ENCODE measurements around the gene MND1. TPM values are rescaled to one million over a fixed set of nuclear protein-coding genes. Genes with fewer than 3 reads are reported as not detected.
"Not testable (repeated sequence)": the region's sequence is repeated elsewhere in the genome, so short reads cannot be mapped to it uniquely, and the experiment has no call there.

Gene MND1
- total RNA-seq, 8 experiments from 2014 or later, result 1.7 to 18.6 (median 2.1) TPM

DNA sequence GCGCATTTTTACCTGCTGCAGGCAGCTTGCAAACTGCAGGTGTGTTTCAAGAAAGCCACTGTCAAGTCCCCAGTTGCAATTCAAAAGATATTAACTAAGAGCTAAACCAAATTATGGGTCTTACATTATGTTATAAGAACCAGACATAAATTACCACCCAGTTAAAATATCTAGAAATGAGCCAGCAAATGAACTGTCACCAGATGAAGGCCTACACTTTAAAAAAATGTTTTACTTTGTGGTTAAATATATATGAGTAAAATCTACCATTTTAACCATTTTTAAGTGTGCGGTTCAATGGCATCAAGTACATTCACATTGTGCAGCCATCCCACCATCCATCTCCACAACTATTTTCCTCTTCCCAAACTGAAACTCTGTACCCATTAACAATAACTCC, 89.7 kb downstream of the MND1 start:
- Histone ChIP-seq H3K27ac (no peak overlapping the region), H3K4me1 (replicated peaks in 1 of 2) (no peaks in the 10 kb centered on the region), H3K4me3 (no peak overlapping the region)
- no peak for ATAC-seq (replicated peaks in 6 of 8)
- 47 to 100% (median 68%) methylated on average over 1 to 2 of the region's 2 CpGs; no CpG with 5 or more reads in 1 of the 10 experiments for WGBS, 10 experiments
- in situ Hi-C loops (cut with MboI; ENCODE audit: low pct_unique_long_range_greater_than_20kb in 2 of 9, low sequenced_read_pairs in 9 of 9, unreplicated experiment in 9 of 9), result loop anchor here in 1 of 9 experiments (10.0 kb wide), 1 partner anchor 141 kb away; no protein-coding TSS in a partner anchor

DNA sequence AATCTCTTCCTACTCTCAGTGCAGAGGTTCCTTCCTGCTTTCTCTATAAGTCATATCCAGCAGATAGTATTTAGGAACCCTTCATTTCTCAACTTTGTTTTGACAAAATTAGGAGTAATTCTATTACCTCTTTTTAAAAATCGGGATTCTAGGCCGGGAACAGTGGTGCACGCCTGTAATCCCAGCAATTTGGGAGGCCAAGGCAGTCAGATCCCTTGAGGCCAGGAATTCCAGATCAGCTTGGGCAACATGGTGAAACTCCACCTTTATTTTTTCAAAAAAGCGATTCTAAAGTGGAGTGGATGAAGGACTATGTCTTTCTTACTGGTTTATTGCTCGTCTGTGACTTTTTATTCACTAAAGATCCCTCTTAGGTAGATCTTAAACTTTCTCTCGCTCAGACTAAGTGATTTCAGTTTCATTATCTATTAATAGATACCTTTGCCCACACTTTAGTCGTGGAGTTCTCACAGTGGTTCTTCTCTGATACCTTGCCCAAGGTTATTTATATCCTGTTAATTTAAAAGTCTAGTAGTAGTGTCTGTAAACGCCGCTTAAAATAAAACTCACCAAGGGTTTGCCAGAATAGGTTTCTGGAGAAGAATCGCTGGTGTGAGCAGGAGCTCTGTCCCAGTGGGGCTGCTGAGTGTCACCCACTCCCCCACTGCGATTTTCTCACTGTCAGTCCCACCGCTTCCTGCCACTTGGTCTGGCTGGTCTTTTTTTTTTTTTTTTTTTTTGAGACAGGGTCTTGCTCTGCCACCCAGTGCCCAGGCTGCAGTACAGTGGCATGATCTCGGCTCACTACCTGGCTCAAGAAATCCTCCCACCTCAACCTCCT, 94.6 kb downstream of the MND1 start:
- H3K4me3 ChIP-seq, result no peak overlapping the region
- H3K27ac ChIP-seq, result no peak overlapping the region
- no peaks in the 10 kb centered on the region for H3K4me1 ChIP-seq (replicated peaks in 1 of 2)
- ATAC-seq (replicated peaks in 6 of 8), result no peak
- in situ Hi-C loops (cut with MboI; ENCODE audit: low pct_unique_long_range_greater_than_20kb in 2 of 9, low sequenced_read_pairs in 9 of 9, unreplicated experiment in 9 of 9), result loop anchor here in 1 of 9 experiments (10.0 kb wide), 1 partner anchor 136 kb away; no protein-coding TSS in a partner anchor
- 62 to 92% (median 80%) methylated on average over 2 to 12 of the region's 13 CpGs for WGBS, 10 experiments

DNA sequence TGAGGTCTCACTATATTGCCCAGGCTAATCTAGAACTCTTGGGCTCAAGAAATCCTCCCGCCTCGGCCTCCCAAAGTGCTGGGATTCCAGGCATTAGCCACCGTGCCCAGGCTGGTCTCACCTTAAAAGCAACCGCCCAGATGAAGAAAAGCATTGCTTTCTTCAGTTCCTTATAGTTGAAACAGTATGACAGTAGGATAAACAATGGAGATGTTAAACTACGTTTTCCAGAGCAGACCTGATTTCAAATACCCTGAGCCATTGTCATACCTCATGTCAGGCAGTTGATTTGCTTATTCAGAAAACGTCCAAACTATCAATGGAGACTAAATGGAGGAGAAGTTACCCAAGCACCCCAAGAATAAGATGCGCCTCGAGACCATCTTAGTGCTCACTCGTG, 95.3 kb downstream of the MND1 start:
- WGBS, 10 experiments, result 20 to 96% (median 89%) methylated on average over 1 to 7 of the region's 9 CpGs; no CpG with 5 or more reads in 2 of the 10 experiments
- no peak overlapping the region for H3K4me3 ChIP-seq
- in situ Hi-C loops (cut with MboI; ENCODE audit: low pct_unique_long_range_greater_than_20kb in 2 of 9, low sequenced_read_pairs in 9 of 9, unreplicated experiment in 9 of 9), result loop anchor here in 1 of 9 experiments (10.0 kb wide), 1 partner anchor 135 kb away; no protein-coding TSS in a partner anchor

DNA sequence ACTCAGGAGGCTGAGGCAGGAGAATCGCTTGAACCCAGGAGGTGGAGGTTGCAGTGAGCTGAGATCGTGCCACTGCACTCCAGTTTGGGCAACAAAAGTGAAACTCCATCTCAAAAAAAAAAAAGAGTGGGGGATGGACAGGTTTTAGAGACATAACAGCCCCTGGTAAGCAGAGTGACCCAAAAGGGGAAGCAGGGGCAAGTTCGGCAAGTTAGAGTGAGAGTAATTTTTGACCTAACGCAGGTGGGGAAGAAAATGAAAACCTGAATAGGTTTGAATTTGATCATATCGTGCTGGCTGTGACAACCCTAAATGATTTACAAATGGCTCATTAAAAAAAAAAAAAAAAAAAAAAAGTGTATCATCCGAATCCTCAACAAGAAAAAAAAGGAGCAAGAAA, 96.0 kb downstream of the MND1 start:
- no peak overlapping the region for H3K4me3 ChIP-seq
- no peak for ATAC-seq (replicated peaks in 6 of 8)
- H3K27ac ChIP-seq, result no peak overlapping the region
- H3K4me1 ChIP-seq (replicated peaks in 1 of 2), result no peaks in the 10 kb centered on the region
- in situ Hi-C loops (cut with MboI; ENCODE audit: low pct_unique_long_range_greater_than_20kb in 2 of 9, low sequenced_read_pairs in 9 of 9, unreplicated experiment in 9 of 9), result no loop called here
- WGBS, 10 experiments, result 65 to 94% (median 85%) methylated on average over 1 to 6 of the region's 6 CpGs

More for the DNA sequence above, 95.3 kb downstream of the MND1 start:
- no peak for ATAC-seq (replicated peaks in 6 of 8)
- Histone ChIP-seq H3K27ac (no peak overlapping the region), H3K4me1 (replicated peaks in 1 of 2) (no peaks in the 10 kb centered on the region)

DNA sequence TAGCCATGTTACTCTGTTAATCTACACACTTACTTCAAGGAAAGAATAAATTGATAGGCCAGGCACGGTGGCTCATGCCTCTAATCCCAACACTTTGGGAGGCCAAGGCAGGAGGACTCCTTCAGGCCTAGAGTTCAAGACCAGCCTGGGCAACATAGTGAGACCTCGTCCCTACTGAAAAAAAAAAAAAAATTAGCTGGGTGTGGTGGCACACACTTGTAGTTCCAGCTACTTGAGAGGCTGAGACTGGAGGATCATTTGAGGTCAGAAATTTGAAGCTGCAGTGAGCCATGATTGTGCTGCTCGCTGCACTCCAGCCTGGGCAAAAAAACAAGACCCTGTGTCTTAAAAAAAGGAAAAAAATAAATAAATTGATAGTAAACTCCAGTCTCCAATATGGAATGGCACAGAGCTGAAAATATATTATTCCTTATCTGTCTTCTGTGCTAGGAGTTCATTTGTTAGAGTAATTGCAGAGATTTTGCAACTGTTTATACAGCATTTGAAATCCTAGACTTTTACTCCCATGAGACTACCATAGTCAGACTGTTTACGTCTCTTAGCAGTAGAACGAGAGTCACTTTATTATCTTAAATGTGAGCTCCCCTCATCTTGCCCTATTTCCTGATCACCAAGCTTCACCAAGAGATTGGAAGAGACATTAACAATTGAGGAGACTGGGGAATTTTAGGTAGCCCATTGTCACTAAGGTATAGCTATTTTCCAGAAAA, 102.9 kb downstream of the MND1 start:
- Histone ChIP-seq H3K4me1 (replicated peaks in 1 of 2) (no peaks in the 10 kb centered on the region), H3K4me3 (no peak overlapping the region), H3K27ac (no peak overlapping the region)
- ATAC-seq (replicated peaks in 6 of 8), result no peak
- 50 to 100% (median 86%) methylated on average over 1 to 5 of the region's 5 CpGs for WGBS, 10 experiments
- in situ Hi-C loops (cut with MboI; ENCODE audit: low pct_unique_long_range_greater_than_20kb in 2 of 9, low sequenced_read_pairs in 9 of 9, unreplicated experiment in 9 of 9), result no loop called here

DNA sequence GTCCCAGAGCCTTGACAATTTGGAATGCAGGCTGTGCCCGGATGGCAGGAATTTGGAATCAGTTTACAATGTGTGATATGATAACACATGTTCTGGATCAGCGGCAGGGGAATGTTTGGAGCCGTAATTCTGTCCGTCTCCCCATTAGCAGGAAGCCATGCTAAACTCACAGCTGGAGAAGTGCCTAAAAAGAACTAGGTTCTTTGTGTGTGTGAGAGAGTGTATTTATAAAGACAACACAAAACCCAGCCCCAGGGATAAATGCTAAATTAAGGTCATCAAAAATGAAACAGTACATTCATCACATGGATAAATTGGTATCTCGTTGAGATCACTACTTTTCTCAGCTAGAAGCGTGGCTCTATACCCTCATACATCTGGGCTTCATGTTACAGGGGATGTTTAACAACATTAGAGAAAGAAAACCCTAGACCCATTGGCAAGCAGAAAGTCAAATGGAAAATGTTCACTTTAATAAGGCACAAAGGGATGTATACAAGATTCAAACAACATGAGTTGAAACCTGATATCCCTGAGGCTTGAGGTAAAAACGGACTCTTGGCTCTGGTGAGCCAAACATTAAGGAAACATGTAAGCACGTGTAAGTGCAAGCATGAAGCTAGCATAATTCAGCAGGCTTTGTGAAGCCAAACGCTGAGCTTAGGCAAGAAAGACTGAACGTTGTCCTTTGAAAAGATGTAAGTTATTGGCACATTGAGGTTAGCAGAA, 103.7 kb downstream of the MND1 start:
- H3K4me1 ChIP-seq (replicated peaks in 1 of 2), result no peaks in the 10 kb centered on the region
- in situ Hi-C loops (cut with MboI; ENCODE audit: low pct_unique_long_range_greater_than_20kb in 2 of 9, low sequenced_read_pairs in 9 of 9, unreplicated experiment in 9 of 9), result no loop called here
- WGBS, 10 experiments, result 10 to 87% (median 59%) methylated on average over 3 to 10 of the region's 10 CpGs; no CpG with 5 or more reads in 1 of the 10 experiments
- peak in 2 of 8 experiments; percentile 22 to 58 for ATAC-seq (replicated peaks in 6 of 8)
- no peak overlapping the region for H3K27ac ChIP-seq
- no peak overlapping the region for H3K4me3 ChIP-seq

DNA sequence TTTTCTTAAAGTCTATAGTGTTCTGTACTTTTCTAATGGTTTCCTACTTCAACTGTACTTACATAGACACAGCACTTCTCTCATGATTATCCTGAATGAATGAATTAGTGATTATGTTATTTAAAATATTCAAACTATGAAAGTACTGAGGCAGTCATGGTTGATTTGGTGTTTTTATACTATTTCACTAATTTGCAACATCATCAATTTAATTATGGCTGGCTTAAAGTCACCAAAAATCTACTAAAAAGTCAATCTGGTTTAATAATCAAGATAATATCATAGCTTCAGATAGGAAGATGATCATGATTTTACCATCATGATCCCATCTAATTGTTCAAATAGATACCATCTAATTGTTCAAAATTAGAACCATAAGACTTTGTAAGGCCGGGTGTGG, 104.8 kb downstream of the MND1 start:
- WGBS, 10 experiments, result 60 to 100% (median 100%) methylated on average over 1 of the region's 1 CpG; no CpG with 5 or more reads in 7 of the 10 experiments
- Histone ChIP-seq H3K27ac (no peak overlapping the region), H3K4me3 (no peak overlapping the region), H3K4me1 (replicated peaks in 1 of 2) (no peaks in the 10 kb centered on the region)
- in situ Hi-C loops (cut with MboI; ENCODE audit: low pct_unique_long_range_greater_than_20kb in 2 of 9, low sequenced_read_pairs in 9 of 9, unreplicated experiment in 9 of 9), result no loop called here
- ATAC-seq (replicated peaks in 6 of 8), result no peak

DNA sequence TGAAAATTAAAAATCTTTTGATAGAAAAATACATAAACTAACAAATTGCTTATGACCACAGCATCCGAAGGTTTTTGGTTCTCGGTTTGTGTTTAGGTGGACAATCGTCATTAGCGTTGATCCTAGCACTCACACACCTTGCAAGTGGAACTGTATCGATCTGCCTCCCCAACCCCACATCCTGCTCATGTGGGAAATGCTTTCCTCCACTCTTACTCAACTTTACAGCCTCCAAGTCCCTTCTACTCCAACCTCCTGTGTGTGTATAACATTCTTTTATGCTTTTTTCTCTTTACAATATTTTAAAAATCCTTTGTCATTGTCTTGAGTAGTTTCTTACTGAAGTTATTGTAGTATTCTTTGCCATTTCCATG, 106.0 kb downstream of the MND1 start:
- in situ Hi-C loops (cut with MboI; ENCODE audit: low pct_unique_long_range_greater_than_20kb in 2 of 9, low sequenced_read_pairs in 9 of 9, unreplicated experiment in 9 of 9), result no loop called here
- no peak for ATAC-seq (replicated peaks in 6 of 8)
- 80 to 100% (median 96%) methylated on average over 1 to 5 of the region's 5 CpGs; no CpG with 5 or more reads in 3 of the 10 experiments for WGBS, 10 experiments

DNA sequence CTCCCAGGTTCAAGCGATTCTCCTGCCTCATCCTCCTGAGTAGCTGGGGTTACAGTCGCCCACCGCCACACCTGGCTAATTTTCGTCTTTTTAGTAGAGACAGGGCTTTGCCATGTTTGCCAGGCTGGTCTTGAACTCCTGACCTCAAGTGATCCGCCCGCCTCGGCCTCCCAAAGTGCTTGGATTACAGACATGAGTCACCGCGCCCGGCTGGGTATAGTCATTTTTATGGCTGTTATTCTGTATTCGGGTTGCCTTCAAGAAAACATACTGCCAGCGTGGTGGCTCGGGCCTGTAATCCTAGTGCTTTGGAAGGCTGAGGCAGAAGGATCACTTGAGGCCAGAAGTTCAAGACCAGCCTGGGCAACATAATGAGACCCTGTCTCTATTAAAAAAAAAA, 106.7 kb downstream of the MND1 start:
- peak in 1 of 8 experiments; percentile 28 for ATAC-seq (replicated peaks in 6 of 8)
- H3K4me3 ChIP-seq; H3K4me1 ChIP-seq (replicated peaks in 1 of 2); H3K27ac ChIP-seq; in situ Hi-C loops (cut with MboI; ENCODE audit: low pct_unique_long_range_greater_than_20kb in 2 of 9, low sequenced_read_pairs in 9 of 9, unreplicated experiment in 9 of 9): not testable (repeated sequence)
- 59 to 100% (median 88%) methylated on average over 2 to 12 of the region's 13 CpGs; no CpG with 5 or more reads in 2 of the 10 experiments for WGBS, 10 experiments

More for the DNA sequence above, 106.0 kb downstream of the MND1 start:
- Histone ChIP-seq H3K27ac (no peak overlapping the region), H3K4me3 (no peak overlapping the region), H3K4me1 (replicated peaks in 1 of 2) (no peaks in the 10 kb centered on the region)

DNA sequence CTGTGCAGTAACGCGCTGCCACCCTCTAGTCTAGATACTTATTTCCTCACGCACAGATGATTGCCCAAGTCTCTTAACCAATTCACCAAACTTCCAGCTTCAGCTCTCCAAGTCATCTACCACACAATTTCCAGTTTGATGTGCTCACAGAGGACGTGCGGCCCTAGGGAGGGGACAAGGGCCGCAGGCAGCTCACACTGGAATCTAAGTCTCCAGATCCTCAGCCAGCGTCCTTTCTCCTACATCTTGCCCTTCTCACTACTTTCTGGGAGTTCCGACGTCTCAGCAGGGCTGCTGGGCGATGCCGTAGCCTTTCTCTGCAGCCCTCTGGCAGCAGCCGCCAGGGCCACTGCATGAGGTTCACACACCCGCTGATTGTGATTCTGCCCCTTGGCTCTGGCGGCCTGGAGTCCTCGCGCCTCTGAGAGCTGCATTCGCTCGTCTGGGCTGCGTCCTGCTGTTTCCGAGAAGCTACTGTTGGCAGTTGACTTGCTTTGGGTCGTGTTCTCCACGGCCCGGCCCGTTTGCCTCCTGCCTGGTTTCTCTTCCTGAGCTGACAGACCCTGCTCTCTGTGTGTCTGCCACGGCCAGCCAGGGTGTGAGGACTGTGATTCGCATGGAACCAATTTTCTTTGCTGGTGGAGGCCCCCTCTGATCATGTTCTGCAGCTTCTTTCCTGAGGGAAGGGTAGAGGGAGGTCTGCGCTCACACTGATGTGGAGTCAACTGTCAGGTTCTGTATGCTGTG, 107.6 kb downstream of the MND1 start:
- Histone ChIP-seq H3K4me1 (replicated peaks in 1 of 2) (no peaks in the 10 kb centered on the region), H3K27ac (no peak overlapping the region), H3K4me3 (no peak overlapping the region)
- peak in 1 of 8 experiments; percentile 57 for ATAC-seq (replicated peaks in 6 of 8)
- in situ Hi-C loops (cut with MboI; ENCODE audit: low pct_unique_long_range_greater_than_20kb in 2 of 9, low sequenced_read_pairs in 9 of 9, unreplicated experiment in 9 of 9), result no loop called here
- WGBS, 10 experiments, result 40 to 100% (median 84%) methylated on average over 1 to 13 of the region's 27 CpGs

DNA sequence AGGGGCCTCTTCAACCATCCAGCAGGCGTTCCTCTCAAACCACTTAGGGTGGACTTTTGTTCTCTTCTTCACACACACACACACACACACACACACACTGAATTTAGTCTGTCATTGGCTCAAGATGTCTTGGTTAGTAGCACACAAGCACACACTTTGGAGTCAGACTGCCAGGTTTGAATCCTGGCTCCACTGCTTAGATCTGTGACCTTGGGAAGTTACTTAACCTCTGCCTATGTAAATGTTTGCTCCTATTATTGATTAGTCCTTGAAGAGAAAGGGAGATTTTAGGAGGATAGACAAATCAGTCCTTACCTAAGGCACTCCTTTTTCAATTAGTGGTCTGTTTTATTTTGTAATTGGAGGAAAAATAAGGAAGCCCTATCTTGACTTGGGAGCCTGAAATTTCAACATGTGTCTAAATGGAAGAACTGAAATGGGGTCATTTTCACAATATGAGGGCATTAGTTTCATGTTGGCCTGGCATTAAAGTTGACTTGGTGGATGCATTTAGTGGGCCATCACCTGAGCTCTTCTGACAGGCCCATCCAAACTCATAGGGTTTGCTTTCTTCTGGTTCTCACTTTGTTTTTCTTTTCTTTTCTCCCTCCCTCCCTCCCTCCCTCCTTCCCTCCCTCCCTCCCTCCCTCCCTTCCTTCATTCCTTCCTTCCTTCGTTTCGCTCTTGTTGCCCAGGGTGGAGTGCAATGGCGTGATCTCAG, 108.3 kb downstream of the MND1 start:
- WGBS, 10 experiments, result 40% methylated on average over 1 of the region's 4 CpGs; no CpG with 5 or more reads in 9 of the 10 experiments
- no peaks in the 10 kb centered on the region for H3K4me1 ChIP-seq (replicated peaks in 1 of 2)
- H3K27ac ChIP-seq, result no peak overlapping the region
- no peak overlapping the region for H3K4me3 ChIP-seq
- in situ Hi-C loops (cut with MboI; ENCODE audit: low pct_unique_long_range_greater_than_20kb in 2 of 9, low sequenced_read_pairs in 9 of 9, unreplicated experiment in 9 of 9), result no loop called here
- ATAC-seq (replicated peaks in 6 of 8), result no peak

DNA sequence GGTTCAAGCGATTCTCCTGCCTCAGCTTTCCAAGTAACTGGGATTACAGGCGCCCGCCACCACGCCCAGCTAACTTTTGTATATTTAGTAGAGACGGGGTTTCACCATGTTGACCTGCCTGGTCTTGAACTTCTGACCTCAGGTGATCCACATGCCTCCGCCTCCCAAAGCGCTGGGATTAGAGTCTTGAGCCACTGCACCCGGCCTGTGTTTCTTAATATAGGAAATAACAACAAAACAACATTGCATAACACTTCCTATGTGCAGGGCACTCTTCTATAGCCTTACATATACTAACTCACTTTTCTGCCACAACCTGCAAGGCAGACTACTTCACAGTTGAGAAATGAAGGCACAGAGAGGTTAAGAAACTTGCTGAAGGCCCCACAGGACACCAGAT, 108.9 kb downstream of the MND1 start:
- 86 to 90% (median 87%) methylated on average over 3 to 6 of the region's 8 CpGs; no CpG with 5 or more reads in 6 of the 10 experiments for WGBS, 10 experiments
- H3K4me3 ChIP-seq, result no peak overlapping the region
- H3K27ac ChIP-seq, result no peak overlapping the region
- no peaks in the 10 kb centered on the region for H3K4me1 ChIP-seq (replicated peaks in 1 of 2)
- in situ Hi-C loops (cut with MboI; ENCODE audit: low pct_unique_long_range_greater_than_20kb in 2 of 9, low sequenced_read_pairs in 9 of 9, unreplicated experiment in 9 of 9), result no loop called here
- no peak for ATAC-seq (replicated peaks in 6 of 8)

All from motor neuron (in vitro differentiated cells).